ENCODE measurements around the gene DOK3.
A peak's percentile ranks its signal among the peaks of the same experiment; 100 is the strongest.

GRCh38 chr5:177489119-177489716 lies 20.4 kb downstream of the DOK3 start:
- TF ChIP-seq, protein P1, sequence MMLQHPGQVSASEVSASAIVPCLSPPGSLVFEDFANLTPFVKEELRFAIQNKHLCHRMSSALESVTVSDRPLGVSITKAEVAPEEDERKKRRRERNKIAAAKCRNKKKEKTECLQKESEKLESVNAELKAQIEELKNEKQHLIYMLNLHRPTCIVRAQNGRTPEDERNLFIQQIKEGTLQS (IDR thresholded peaks at IDR 0.05; ENCODE audit: borderline replicate concordance, extremely low read depth, low read depth, low read length): no peak
- TF ChIP-seq CREB1 (IDR thresholded peaks at IDR 0.05; ENCODE audit: low read depth): no peak
- TF ChIP-seq POLR2A (IDR thresholded peaks at IDR 0.05; ENCODE audit: low read depth, low read length): no peak; the same call in 1 of the 2 replicates
- no peak for TF ChIP-seq JUND (IDR thresholded peaks at IDR 0.05; ENCODE audit: low read depth, low read length)
- no peak for TF ChIP-seq E2F4 (IDR thresholded peaks at IDR 0.05; ENCODE audit: low read depth, low read length)
- no peak for TF ChIP-seq RELA (IDR thresholded peaks at IDR 0.05; ENCODE audit: borderline replicate concordance, partially characterized antibody)
- TF ChIP-seq, protein P2, sequence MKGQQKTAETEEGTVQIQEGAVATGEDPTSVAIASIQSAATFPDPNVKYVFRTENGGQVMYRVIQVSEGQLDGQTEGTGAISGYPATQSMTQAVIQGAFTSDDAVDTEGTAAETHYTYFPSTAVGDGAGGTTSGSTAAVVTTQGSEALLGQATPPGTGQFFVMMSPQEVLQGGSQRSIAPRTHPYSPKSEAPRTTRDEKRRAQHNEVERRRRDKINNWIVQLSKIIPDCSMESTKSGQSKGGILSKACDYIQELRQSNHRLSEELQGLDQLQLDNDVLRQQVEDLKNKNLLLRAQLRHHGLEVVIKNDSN (IDR thresholded peaks at IDR 0.05; ENCODE audit: borderline replicate concordance, extremely low read length, insufficient read depth, low read depth, low read length): no peak
- TF ChIP-seq EZH2 (IDR thresholded peaks at IDR 0.05; ENCODE audit: borderline replicate concordance, control insufficient read depth, low read depth, low read length): no peak
- TF ChIP-seq, protein P3, sequence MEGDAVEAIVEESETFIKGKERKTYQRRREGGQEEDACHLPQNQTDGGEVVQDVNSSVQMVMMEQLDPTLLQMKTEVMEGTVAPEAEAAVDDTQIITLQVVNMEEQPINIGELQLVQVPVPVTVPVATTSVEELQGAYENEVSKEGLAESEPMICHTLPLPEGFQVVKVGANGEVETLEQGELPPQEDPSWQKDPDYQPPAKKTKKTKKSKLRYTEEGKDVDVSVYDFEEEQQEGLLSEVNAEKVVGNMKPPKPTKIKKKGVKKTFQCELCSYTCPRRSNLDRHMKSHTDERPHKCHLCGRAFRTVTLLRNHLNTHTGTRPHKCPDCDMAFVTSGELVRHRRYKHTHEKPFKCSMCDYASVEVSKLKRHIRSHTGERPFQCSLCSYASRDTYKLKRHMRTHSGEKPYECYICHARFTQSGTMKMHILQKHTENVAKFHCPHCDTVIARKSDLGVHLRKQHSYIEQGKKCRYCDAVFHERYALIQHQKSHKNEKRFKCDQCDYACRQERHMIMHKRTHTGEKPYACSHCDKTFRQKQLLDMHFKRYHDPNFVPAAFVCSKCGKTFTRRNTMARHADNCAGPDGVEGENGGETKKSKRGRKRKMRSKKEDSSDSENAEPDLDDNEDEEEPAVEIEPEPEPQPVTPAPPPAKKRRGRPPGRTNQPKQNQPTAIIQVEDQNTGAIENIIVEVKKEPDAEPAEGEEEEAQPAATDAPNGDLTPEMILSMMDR (IDR thresholded peaks at IDR 0.05 in 2 of 3, conservative IDR thresholded peaks at IDR 0.05 in 1 of 3; ENCODE audit: control insufficient read depth in 2 of 3, extremely low read depth in 1 of 3, insufficient read depth in 1 of 3, low read depth in 3 of 3, low read length in 3 of 3): 0 out of 6 replicates have a peak, but pooled peaks of 2 of the 3 experiments have one; percentile 7 to 18
- no peak for TF ChIP-seq IRF4 (IDR thresholded peaks at IDR 0.05; ENCODE audit: low read depth, low read length)
- no peak for TF ChIP-seq HDAC2 (IDR thresholded peaks at IDR 0.05)
- no peak for TF ChIP-seq ETV6 (conservative IDR thresholded peaks at IDR 0.05 in 1 of 2, IDR thresholded peaks at IDR 0.05 in 1 of 2; ENCODE audit: borderline replicate concordance in 1 of 2, low read depth in 1 of 2)

All from GM12878 (cell line).